Smooth muscle cell (in vitro differentiated cells): ENCODE measurements around the gene SOX13. TPM values are rescaled to one million over a fixed set of nuclear protein-coding genes. Genes with fewer than 3 reads are reported as not detected.

Source experiments
- DNase-seq: peaks from one replicate; lab custom pipeline; 2025; ENCODE audit not compliant: unreplicated experiment; lab: John Stamatoyannopoulos, UW
- H2AFZ ChIP-seq: fragments of 200-600 bp; sonication (generic); 2 replicates; pipeline ENCODE4 v1.6.0; 2016; ENCODE audit warnings: antibody characterized with exemption, low read depth, mild to moderate bottlenecking
- H3F3A ChIP-seq: fragments of 200-600 bp; sonication (generic); 2 replicates; pipeline ENCODE4 v1.6.0; 2017; ENCODE audit warnings: antibody characterized with exemption, low read depth
- H3K27ac ChIP-seq: fragments of 200-600 bp; sonication (generic); 2 replicates; pipeline ENCODE4 v1.5.1; 2016; ENCODE audit warnings: low read depth, mild to moderate bottlenecking
- H3K27me3 ChIP-seq: fragments of 200-600 bp; sonication (generic); 2 replicates; pipeline ENCODE4 v1.6.1; 2016; ENCODE audit warnings: low read depth, mild to moderate bottlenecking
- H3K36me3 ChIP-seq: fragments of 200-600 bp; sonication (generic); 2 replicates; pipeline ENCODE4 v1.5.1; 2016; ENCODE audit warnings: low read depth
- H3K4me1 ChIP-seq: fragments of 200-600 bp; sonication (generic); 2 replicates; pipeline ENCODE4 v1.5.1; 2016; ENCODE audit warnings: low read depth
- H3K4me2 ChIP-seq: fragments of 200-600 bp; sonication (generic); 2 replicates; pipeline ENCODE4 v1.6.0; 2016; ENCODE audit warnings: mild to moderate bottlenecking
- H3K4me3 ChIP-seq: fragments of 200-600 bp; sonication (generic); 2 replicates; pipeline ENCODE4 v1.5.1; 2016; ENCODE audit warnings: mild to moderate bottlenecking
- H3K79me2 ChIP-seq: fragments of 200-600 bp; sonication (generic); 2 replicates; pipeline ENCODE4 v1.6.0; 2016; ENCODE audit warnings: low read depth, mild to moderate bottlenecking
- H3K9ac ChIP-seq: fragments of 200-600 bp; sonication (generic); 2 replicates; pipeline ENCODE4 v1.6.0; 2016; ENCODE audit warnings: low read depth
- H3K9me3 ChIP-seq: fragments of 200-600 bp; sonication (generic); replicated peaks from 2 replicates; pipeline ENCODE4 v1.5.1; 2016; ENCODE audit warnings: low read depth
- H4K20me1 ChIP-seq: fragments of 200-600 bp; sonication (generic); 2 replicates; pipeline ENCODE4 v1.6.0; 2016; ENCODE audit warnings: low read depth
- WGBS: methylation state at CpG from one replicate; pipeline ENCODE4 v1.1.7; 2016; ENCODE audit warnings: low lambda C conversion rate; 5-methylcytosine and 5-hydroxymethylcytosine counted together
- polyA plus RNA-seq: library from polyadenylated mRNA; unstranded; fragments of >200 nt; fragmentation: Nextera tagmentation; extraction: Ambion mirVana; gene quantifications from 2 replicates; pipeline ENCODE4 v1.2.1, GENCODE V29; 2016
- total RNA-seq: library from RNA; depleted of rRNA; stranded (reverse); fragments of >200 nt; gene quantifications from 2 replicates; pipeline ENCODE4 v1.2.3, GENCODE V29; 2014
- TF ChIP-seq, protein P1 (sequence below): fragments of 200-600 bp; sonication (generic); IDR thresholded peaks from 2 replicates; pipeline ENCODE4 v1.5.1; 2017; ENCODE audit warnings: borderline replicate concordance, mild to moderate bottlenecking, antibody characterized with exemption; ENCODE audit not compliant: insufficient read depth, poor library complexity, severe bottlenecking

SOX13 gene
- total and polyA plus RNA-seq, 2 experiments from 2014 or later = 0.41 to 2.3 TPM

DNA sequence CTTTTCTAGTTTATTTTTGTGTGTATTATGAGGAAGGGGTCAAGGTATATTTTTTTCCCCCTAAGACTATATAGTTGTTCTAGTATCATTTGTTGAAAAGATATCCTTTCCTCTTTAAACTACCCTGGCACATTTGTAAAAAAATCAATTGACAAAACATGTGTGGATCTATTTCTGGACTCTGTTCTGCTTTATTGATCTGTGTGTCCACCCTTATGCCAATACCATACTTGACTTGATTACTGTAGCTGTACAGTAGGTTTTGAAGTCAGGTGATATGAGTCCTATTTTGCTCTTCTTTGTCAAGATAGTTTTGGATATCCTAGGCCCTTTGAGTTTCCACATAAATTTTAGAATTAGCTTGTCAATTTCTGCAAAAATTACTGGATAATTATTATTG, 21.2 kb upstream of the SOX13 start:
- Histone ChIP-seq H3K36me3 (no peaks in the 10 kb centered on the region), H3K4me2 (no peak overlapping the region), H3K9ac (no peak overlapping the region), H3K27ac (no peak overlapping the region), H3F3A (peaks cover 6% of the 10 kb centered on the region), H3K9me3 (no peaks in the 10 kb centered on the region), H4K20me1 (no peaks in the 10 kb centered on the region), H3K4me3 (no peak overlapping the region), H3K27me3 (no peaks in the 10 kb centered on the region), H3K4me1 (no peaks in the 10 kb centered on the region), H3K79me2 (no peaks in the 10 kb centered on the region), H2AFZ (no peak overlapping the region)
- TF ChIP-seq, protein P1, sequence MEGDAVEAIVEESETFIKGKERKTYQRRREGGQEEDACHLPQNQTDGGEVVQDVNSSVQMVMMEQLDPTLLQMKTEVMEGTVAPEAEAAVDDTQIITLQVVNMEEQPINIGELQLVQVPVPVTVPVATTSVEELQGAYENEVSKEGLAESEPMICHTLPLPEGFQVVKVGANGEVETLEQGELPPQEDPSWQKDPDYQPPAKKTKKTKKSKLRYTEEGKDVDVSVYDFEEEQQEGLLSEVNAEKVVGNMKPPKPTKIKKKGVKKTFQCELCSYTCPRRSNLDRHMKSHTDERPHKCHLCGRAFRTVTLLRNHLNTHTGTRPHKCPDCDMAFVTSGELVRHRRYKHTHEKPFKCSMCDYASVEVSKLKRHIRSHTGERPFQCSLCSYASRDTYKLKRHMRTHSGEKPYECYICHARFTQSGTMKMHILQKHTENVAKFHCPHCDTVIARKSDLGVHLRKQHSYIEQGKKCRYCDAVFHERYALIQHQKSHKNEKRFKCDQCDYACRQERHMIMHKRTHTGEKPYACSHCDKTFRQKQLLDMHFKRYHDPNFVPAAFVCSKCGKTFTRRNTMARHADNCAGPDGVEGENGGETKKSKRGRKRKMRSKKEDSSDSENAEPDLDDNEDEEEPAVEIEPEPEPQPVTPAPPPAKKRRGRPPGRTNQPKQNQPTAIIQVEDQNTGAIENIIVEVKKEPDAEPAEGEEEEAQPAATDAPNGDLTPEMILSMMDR = no peak
- no peak for DNase-seq

DNA sequence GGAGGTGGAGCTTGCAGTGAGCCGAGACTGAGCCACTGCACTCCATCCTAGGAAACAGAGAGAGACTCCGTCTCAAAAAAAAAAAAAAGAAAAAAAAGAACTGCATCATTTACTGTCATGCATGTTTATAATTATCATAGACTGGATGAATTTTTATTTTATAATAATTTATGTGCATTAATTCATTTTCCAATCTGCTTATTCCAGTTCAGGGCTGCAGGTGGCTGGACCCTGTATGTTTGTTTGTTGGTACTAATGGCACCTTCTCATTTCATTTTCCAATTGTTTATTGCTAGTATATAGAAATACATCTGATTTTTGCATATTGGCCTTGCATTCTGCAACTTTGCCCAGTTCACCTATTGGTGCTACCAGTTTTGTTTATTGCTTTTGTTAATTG, 19.0 kb upstream of the SOX13 start:
- TF ChIP-seq, protein P1 = no peak
- Histone ChIP-seq H3F3A (peaks cover 13% of the 10 kb centered on the region), H3K9ac (no peak overlapping the region), H3K27ac (no peak overlapping the region), H3K9me3 (no peaks in the 10 kb centered on the region), H3K79me2 (no peaks in the 10 kb centered on the region), H3K4me1 (peaks cover 6% of the 10 kb centered on the region), H3K36me3 (no peaks in the 10 kb centered on the region), H3K27me3 (no peaks in the 10 kb centered on the region), H2AFZ (no peak overlapping the region), H4K20me1 (no peaks in the 10 kb centered on the region), H3K4me3 (no peak overlapping the region), H3K4me2 (no peak overlapping the region)
- WGBS = 82% methylated on average over 2 of the region's 2 CpGs
- no peak for DNase-seq

- WGBS = 97% methylated on average over 5 of the region's 7 CpGs
- no peaks in the 10 kb centered on the region for H4K20me1 ChIP-seq
- H2AFZ ChIP-seq = no peak overlapping the region
Observed at GRCh38 chr1:204059970-204060369, 12.9 kb upstream of the SOX13 start.

GRCh38 chr1:204062106-204062505, 10.8 kb upstream of the SOX13 start:
- H3F3A ChIP-seq = peaks cover 5% of the 10 kb centered on the region
- no peak overlapping the region for H3K9ac ChIP-seq
- 49% methylated on average over 2 of the region's 2 CpGs for WGBS
- no peak overlapping the region for H2AFZ ChIP-seq
- peaks cover 19% of the 10 kb centered on the region for H3K4me1 ChIP-seq
- DNase-seq = no peak
- no peaks in the 10 kb centered on the region for H4K20me1 ChIP-seq
- no peak overlapping the region for H3K4me2 ChIP-seq
- TF ChIP-seq, protein P1 = no peak
- H3K27me3 ChIP-seq = no peaks in the 10 kb centered on the region
- no peaks in the 10 kb centered on the region for H3K36me3 ChIP-seq
- no peak overlapping the region for H3K27ac ChIP-seq
- no peak overlapping the region for H3K4me3 ChIP-seq
- no peaks in the 10 kb centered on the region for H3K79me2 ChIP-seq
- H3K9me3 ChIP-seq = no peaks in the 10 kb centered on the region

More at GRCh38 chr1:204059970-204060369, 12.9 kb upstream of the SOX13 start:
- Histone ChIP-seq H3K4me2 (no peak overlapping the region), H3K79me2 (no peaks in the 10 kb centered on the region), H3K27me3 (no peaks in the 10 kb centered on the region), H3K9me3 (no peaks in the 10 kb centered on the region), H3K27ac (no peak overlapping the region), H3K36me3 (no peaks in the 10 kb centered on the region), H3F3A (peaks cover 13% of the 10 kb centered on the region), H3K4me1 (peaks cover 10% of the 10 kb centered on the region), H3K9ac (no peak overlapping the region), H3K4me3 (no peak overlapping the region)
- DNase-seq = no peak
- TF ChIP-seq, protein P1 = no peak
